HCT116 (cell line): ENCODE results near the gene FGFRL1. TPM values are rescaled to one million over a fixed set of nuclear protein-coding genes. Genes with fewer than 3 reads are reported as not detected.

Source experiments
- ATAC-seq: fragments of 200-7000 bp; cut with Tn5 transposase; 2 replicates; pipeline ENCODE4 v1.9.1; 2020; ENCODE audit warnings: mild to moderate bottlenecking, moderate library complexity
- BruUV-seq: library from RNA; stranded (reverse); fragments of 400-500 nt; replicated peaks from 2 replicates; lab custom pipeline; 2021; lab: Mats Ljungman, UMichigan
- CTCF ChIA-PET: fragments of 300-600 bp; sonication (Branson Sonifier 250); formaldehyde crosslinking; loops from one replicate; lab custom pipeline; 2021; ENCODE audit warnings: antibody characterized with exemption; lab: Charles Lee
- POLR2A ChIA-PET: fragments of 300-600, 350-600 bp; sonication (Branson Sonifier 250); formaldehyde crosslinking; loops from one replicate; lab custom pipeline; 2021; ENCODE audit warnings: antibody characterized with exemption; lab: Charles Lee
- RAD21 ChIA-PET, 2 experiments: fragments of 300-600 bp; sonication (Branson Sonifier 250); formaldehyde crosslinking; loops; one replicate each; lab custom pipeline; 2023; ENCODE audit warnings: low total read pairs in 2 of 2; ENCODE audit not compliant: uncharacterized antibody in 2 of 2, unreplicated experiment in 2 of 2, low non-redundant PET in 1 of 2; lab: Charles Lee
- DNase-seq: peaks from one replicate; pipeline ENCODE4 v3.0.0-alpha.2; 2010; ENCODE audit warnings: low read depth, low spot score
- H2AFZ ChIP-seq: fragments of 200-600 bp; shearing (Covaris generic), sonication (generic); 2 replicates; pipeline ENCODE4 v1.6.1; 2017; ENCODE audit warnings: low read depth, mixed run types, mixed read lengths, antibody characterized with exemption, low read length; ENCODE audit not compliant: poor library complexity, severe bottlenecking
- H3K27ac ChIP-seq: 2 replicates; pipeline ENCODE4 v1.5.1; 2012; ENCODE audit warnings: low read depth, low read length
- H3K27me3 ChIP-seq: fragments of 200-600 bp; sonication (generic); 2 replicates; pipeline ENCODE4 v1.6.1; 2016; ENCODE audit warnings: mixed run types, low read length, mixed read lengths; ENCODE audit not compliant: insufficient read depth
- H3K36me3 ChIP-seq, 2 experiments: fragments of 200-500 bp in 1 of 2; fragments of 200-600 bp in 1 of 2; sonication (Bioruptor generic) in 1 of 2; sonication (generic) in 1 of 2; 2 replicates each; pipeline versions ENCODE4 v1.5.1 to v1.6.1; 2014 to 2016; ENCODE audit warnings: low read length in 2 of 2, inconsistent platforms in 1 of 2, mixed read lengths in 1 of 2, mixed run types in 1 of 2; ENCODE audit not compliant: insufficient read depth in 2 of 2, control insufficient read depth in 1 of 2
- H3K4me1 ChIP-seq, 2 experiments: fragments of 200-600 bp in 1 of 2; sonication (generic) in 1 of 2; 2 replicates each; pipeline versions ENCODE4 v1.5.1 to v1.6.1; 2012 to 2017; ENCODE audit warnings: low read length in 2 of 2, inconsistent platforms in 1 of 2, mild to moderate bottlenecking in 1 of 2, mixed read lengths in 1 of 2, mixed run types in 1 of 2, moderate library complexity in 1 of 2; ENCODE audit not compliant: insufficient read depth in 2 of 2, control insufficient read depth in 1 of 2
- H3K4me2 ChIP-seq: fragments of 200-600 bp; sonication (generic); 2 replicates; pipeline ENCODE4 v1.6.1; 2017; ENCODE audit warnings: mixed run types, low read length, mixed read lengths
- H3K4me3 ChIP-seq, 2 experiments: fragments of 200-600 bp in 1 of 2; sonication (generic) in 1 of 2; replicated peaks in 1 of 2; 2 replicates each; pipeline ENCODE4 v1.5.1; 2011 to 2016; ENCODE audit warnings: low read length in 2 of 2, control low read depth in 1 of 2, low read depth in 1 of 2, mild to moderate bottlenecking in 1 of 2, mixed read lengths in 1 of 2, mixed run types in 1 of 2
- H3K79me2 ChIP-seq: fragments of 200-600 bp; sonication (generic); 2 replicates; pipeline ENCODE4 v1.6.1; 2017; ENCODE audit warnings: mild to moderate bottlenecking, mixed run types, low read length, moderate library complexity, mixed read lengths; ENCODE audit not compliant: insufficient read depth
- H3K9ac ChIP-seq: fragments of 200-600 bp; sonication (generic); 2 replicates; pipeline ENCODE4 v1.6.1; 2016; ENCODE audit warnings: low read length, mixed read lengths
- H3K9me2 ChIP-seq: fragments of 200-600 bp; sonication (generic), shearing (Covaris generic); 2 replicates; pipeline ENCODE4 v1.6.1; 2017; ENCODE audit warnings: mixed run types, mild to moderate bottlenecking, moderate library complexity; ENCODE audit not compliant: insufficient read depth
- H3K9me3 ChIP-seq, 2 experiments: fragments of 200-500 bp in 1 of 2; fragments of 200-600 bp in 1 of 2; sonication (Bioruptor generic) in 1 of 2; sonication (generic) in 1 of 2; 2 replicates each; pipeline ENCODE4 v1.6.1; 2014 to 2017; ENCODE audit warnings: low read length in 2 of 2, mixed read lengths in 2 of 2, inconsistent platforms in 1 of 2, low read depth in 1 of 2, mild to moderate bottlenecking in 1 of 2, mixed run types in 1 of 2, moderate library complexity in 1 of 2; ENCODE audit not compliant: control insufficient read depth in 1 of 2, insufficient read depth in 1 of 2
- H4K20me1 ChIP-seq: fragments of 200-600 bp; sonication (generic), shearing (Covaris generic); 2 replicates; pipeline ENCODE4 v1.6.1; 2017; ENCODE audit warnings: mixed run types, mild to moderate bottlenecking, moderate library complexity; ENCODE audit not compliant: insufficient read depth
- CBX3 ChIP-seq: IDR thresholded peaks from 2 replicates; pipeline ENCODE4 v1.6.1; 2012; ENCODE audit warnings: low read depth
- CEBPB ChIP-seq: IDR thresholded peaks from 2 replicates; pipeline ENCODE4 v1.6.1; 2012; ENCODE audit warnings: low read depth
- EGR1 ChIP-seq: IDR thresholded peaks from 2 replicates; pipeline ENCODE4 v1.6.1; 2012; ENCODE audit warnings: low read depth
- ELF1 ChIP-seq: IDR thresholded peaks from 2 replicates; pipeline ENCODE4 v1.6.1; 2012; ENCODE audit warnings: low read depth, borderline replicate concordance
- EZH2 ChIP-seq: fragments of 200-600 bp; sonication (generic); IDR thresholded peaks from 2 replicates; pipeline ENCODE4 v1.6.1; 2017; ENCODE audit warnings: antibody characterized with exemption, mixed run types
- EZH2phosphoT487 ChIP-seq: fragments of 200-600 bp; IDR thresholded peaks from 2 replicates; pipeline ENCODE4 v1.6.1; 2018; ENCODE audit warnings: antibody characterized with exemption, borderline replicate concordance
- FOSL1 ChIP-seq: IDR thresholded peaks from 2 replicates; pipeline ENCODE4 v1.6.1; 2012; ENCODE audit warnings: low read depth
- POLR2A ChIP-seq: IDR thresholded peaks from 2 replicates; pipeline ENCODE4 v1.7.0; 2011; ENCODE audit warnings: borderline replicate concordance; ENCODE audit not compliant: insufficient read depth, insufficient read length; ENCODE audit errors: extremely low read depth
- RAD21 ChIP-seq: IDR thresholded peaks from 2 replicates; pipeline ENCODE4 v1.6.1; 2012; ENCODE audit warnings: low read depth, mild to moderate bottlenecking
- SIN3A ChIP-seq: IDR thresholded peaks from 2 replicates; pipeline ENCODE4 v1.6.1; 2012; ENCODE audit warnings: low read depth
- SP1 ChIP-seq: IDR thresholded peaks from 2 replicates; pipeline ENCODE4 v1.6.1; 2012; ENCODE audit warnings: low read depth
- TCF7L2 ChIP-seq: IDR thresholded peaks from 2 replicates; pipeline ENCODE4 v1.7.0; 2011; ENCODE audit warnings: borderline replicate concordance, inconsistent platforms; ENCODE audit not compliant: insufficient read depth, insufficient read length; ENCODE audit errors: extremely low read depth
- YY1 ChIP-seq: IDR thresholded peaks from 2 replicates; pipeline ENCODE4 v1.6.1; 2011; ENCODE audit warnings: low read length, low read depth, moderate library complexity, mild to moderate bottlenecking; ENCODE audit not compliant: insufficient replicate concordance; ENCODE audit errors: extremely low read depth
- ZFX ChIP-seq: fragments of 450-650 bp; IDR thresholded peaks from 2 replicates; pipeline ENCODE4 v1.6.1; 2017
- intact Hi-C: fragments of 100-400 bp; cut with micrococcal nuclease; formaldehyde crosslinking; loops from 2 replicates; pipeline ENCODE4 v1.10.0; 2022
- total RNA-seq: library from RNA; stranded (reverse); gene quantifications from one replicate; pipeline ENCODE4 v1.2.1, GENCODE V29; 2021; ENCODE audit not compliant: unreplicated experiment
- TF ChIP-seq, protein P1 (sequence below): IDR thresholded peaks from 2 replicates; pipeline ENCODE4 v1.6.1; 2012
- TF ChIP-seq, protein P2 (sequence below): IDR thresholded peaks from 2 replicates; pipeline ENCODE4 v1.6.1; 2011; ENCODE audit warnings: mild to moderate bottlenecking, low read length, moderate library complexity; ENCODE audit not compliant: insufficient replicate concordance; ENCODE audit errors: extremely low read depth

The FGFRL1 gene
- total RNA-seq, 1 experiment from 2014 or later = 91.1 TPM

DNA sequence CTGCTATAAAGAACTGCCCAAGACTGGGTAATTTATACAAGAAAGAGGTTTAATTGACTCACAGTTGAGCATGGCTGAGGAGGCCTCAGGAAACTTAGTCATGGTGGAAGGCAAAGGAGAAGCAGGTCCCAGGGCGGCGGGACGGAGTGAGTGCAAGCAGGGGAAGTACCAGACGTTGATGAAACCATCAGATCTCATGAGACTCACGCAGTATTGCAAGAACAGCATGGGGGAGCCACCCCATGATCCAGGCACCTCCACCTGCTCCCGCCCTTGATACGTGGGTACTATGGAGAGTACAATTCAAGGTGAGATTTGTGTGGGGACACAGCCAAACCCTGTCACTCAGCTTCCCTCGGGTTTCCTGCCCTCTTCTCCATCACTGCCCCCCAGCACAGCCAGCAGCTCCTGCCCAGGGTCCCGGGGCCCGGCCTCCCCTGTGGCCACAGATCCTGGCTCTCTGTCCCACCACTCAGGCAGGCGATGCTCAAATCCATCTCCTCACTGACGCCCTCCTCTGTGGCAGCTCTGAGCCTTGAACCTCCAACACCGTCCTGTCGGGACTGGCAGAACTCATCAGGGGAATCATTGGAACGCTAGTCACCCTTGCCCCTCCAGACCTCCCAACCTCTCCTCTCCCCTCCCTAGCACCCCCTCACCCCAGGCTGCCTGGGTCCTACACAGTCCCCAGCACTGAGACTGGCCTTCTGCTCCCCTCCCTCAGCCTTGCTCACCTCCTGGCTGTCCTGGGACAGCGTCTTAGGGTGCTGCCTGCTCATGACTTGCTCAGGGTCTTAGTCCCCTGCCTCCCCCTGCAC lies 37.6 kb downstream of the FGFRL1 start:
- H3K4me2 ChIP-seq = no peak overlapping the region
- no peak for DNase-seq
- TF ChIP-seq EGR1 (no peak), ZFX (no peak), SIN3A (no peak), ELF1 (no peak), CBX3 (no peak), POLR2A (no peak), FOSL1 (no peak), CEBPB (no peak), YY1 (no peak), RAD21 (no peak), EZH2 (no peak), TCF7L2 (no peak), EZH2phosphoT487 (no peak), SP1 (no peak)
- TF ChIP-seq, protein P1, sequence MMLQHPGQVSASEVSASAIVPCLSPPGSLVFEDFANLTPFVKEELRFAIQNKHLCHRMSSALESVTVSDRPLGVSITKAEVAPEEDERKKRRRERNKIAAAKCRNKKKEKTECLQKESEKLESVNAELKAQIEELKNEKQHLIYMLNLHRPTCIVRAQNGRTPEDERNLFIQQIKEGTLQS = no peak
- TF ChIP-seq, protein P2, sequence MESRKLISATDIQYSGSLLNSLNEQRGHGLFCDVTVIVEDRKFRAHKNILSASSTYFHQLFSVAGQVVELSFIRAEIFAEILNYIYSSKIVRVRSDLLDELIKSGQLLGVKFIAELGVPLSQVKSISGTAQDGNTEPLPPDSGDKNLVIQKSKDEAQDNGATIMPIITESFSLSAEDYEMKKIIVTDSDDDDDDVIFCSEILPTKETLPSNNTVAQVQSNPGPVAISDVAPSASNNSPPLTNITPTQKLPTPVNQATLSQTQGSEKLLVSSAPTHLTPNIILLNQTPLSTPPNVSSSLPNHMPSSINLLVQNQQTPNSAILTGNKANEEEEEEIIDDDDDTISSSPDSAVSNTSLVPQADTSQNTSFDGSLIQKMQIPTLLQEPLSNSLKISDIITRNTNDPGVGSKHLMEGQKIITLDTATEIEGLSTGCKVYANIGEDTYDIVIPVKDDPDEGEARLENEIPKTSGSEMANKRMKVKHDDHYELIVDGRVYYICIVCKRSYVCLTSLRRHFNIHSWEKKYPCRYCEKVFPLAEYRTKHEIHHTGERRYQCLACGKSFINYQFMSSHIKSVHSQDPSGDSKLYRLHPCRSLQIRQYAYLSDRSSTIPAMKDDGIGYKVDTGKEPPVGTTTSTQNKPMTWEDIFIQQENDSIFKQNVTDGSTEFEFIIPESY = no peak
- TF ChIP-seq, all 23 proteins: peak for 0
- H3K27me3 ChIP-seq = peaks cover 9% of the 10 kb centered on the region
- H3K4me1 ChIP-seq = peaks cover 17 to 30% of the 10 kb centered on the region in 2 experiments
- RAD21 ChIA-PET = no interaction called here
- intact Hi-C loops = no loop called here
- no peaks in the 10 kb centered on the region for H3K36me3 ChIP-seq
- no peak overlapping the region for H3K9ac ChIP-seq
- ATAC-seq = no peak
- no TSS peak for BruUV-seq
- no peaks in the 10 kb centered on the region for H3K9me3 ChIP-seq
- no peak overlapping the region for H2AFZ ChIP-seq
- H3K27ac ChIP-seq = no peak overlapping the region
- CTCF ChIA-PET = no interaction called here
- H3K4me3 ChIP-seq = no peak overlapping the region
- POLR2A ChIA-PET = no interaction called here
- no peaks in the 10 kb centered on the region for H4K20me1 ChIP-seq
- no peaks in the 10 kb centered on the region for H3K79me2 ChIP-seq
- no peaks in the 10 kb centered on the region for H3K9me2 ChIP-seq
